NB4 (cell line): ENCODE measurements around the gene PMS2.
A peak's percentile ranks its signal among the peaks of the same experiment; 100 is the strongest.
"Not testable (repeated sequence)": the region's sequence is repeated elsewhere in the genome, so short reads cannot be mapped to it uniquely, and the experiment has no call there.

Experiments used
- DNase-seq: peaks from one replicate; pipeline ENCODE4 v3.0.0; 2010; ENCODE audit warnings: low read depth
- H3K4me3 ChIP-seq: one replicate; pipeline ENCODE4 v1.5.1; 2011; ENCODE audit warnings: mild to moderate bottlenecking, low read depth, low read length, moderate library complexity
- MAX ChIP-seq: IDR thresholded peaks from 2 replicates; pipeline ENCODE4 v1.6.1; 2011; ENCODE audit warnings: low read depth, low read length
- MYC ChIP-seq: IDR thresholded peaks from 2 replicates; pipeline ENCODE4 v1.6.1; 2011; ENCODE audit warnings: low read depth, low read length
- POLR2A ChIP-seq: IDR thresholded peaks from 2 replicates; pipeline ENCODE4 v1.6.1; 2011; ENCODE audit warnings: mild to moderate bottlenecking; ENCODE audit not compliant: insufficient read length; ENCODE audit errors: extremely low read depth
- TF ChIP-seq, protein P1 (sequence below): IDR thresholded peaks from one replicate; pipeline ENCODE4 v1.5.1; 2012; ENCODE audit warnings: low read depth, low read length

Gene PMS2

DNA sequence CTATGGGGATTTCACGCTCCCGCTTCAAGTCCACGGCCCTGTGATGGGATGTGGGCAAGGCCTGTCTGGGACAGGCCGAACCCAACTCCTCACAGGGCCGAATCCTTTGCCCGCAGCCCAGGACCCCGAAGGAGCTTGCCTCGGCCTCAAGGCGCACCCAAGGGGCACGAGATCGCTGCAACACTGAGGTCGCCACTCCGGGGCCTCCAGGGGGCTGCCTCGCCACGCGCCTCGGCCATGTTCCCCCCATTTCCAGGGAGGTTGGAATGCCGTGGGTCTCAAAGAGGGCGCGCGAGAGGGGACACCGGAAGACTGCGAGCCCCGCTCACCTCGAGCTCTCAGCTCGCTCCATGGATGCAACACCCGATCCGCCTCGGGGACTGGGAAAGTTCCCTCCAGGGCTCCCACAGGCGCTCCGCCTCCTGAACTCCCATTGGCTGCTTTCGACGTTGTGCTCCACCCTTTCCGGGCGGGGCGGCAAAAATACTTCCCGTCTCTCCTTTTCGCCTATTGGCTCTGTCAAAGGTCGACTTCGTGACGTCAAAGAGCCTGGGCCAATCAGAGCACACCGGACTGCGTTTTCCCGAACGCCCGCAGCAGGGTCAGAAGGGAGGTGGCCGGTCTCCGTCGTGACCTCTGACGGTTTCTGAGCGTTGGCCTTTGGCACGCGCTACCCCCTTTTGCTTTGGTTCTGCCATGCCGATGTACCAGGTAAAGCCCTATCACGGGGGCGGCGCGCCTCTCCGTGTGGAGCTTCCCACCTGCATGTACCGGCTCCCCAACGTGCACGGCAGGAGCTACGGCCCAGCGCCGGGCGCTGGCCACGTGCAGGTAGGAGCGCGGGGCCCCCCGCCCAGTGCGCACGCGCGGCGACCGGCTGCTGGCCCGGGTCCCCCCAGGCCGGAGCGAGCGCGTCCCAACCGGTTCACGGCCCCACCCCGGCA is at the start of gene PMS2, which contains the start of gene AIMP2:
PMS2 (minus strand) TSS at position 382 of the 944 bp plus-strand sequence; CDS start at position 352, 30 bp downstream.
AIMP2 (plus strand) TSS at position 605 of the 944 bp plus-strand sequence; CDS start at position 697, 92 bp downstream.
- H3K4me3 ChIP-seq, result peak within 1 kb of the TSS; percentile 90
- TF ChIP-seq POLR2A, result peak; percentile 97
- peak; percentile 98 for TF ChIP-seq MAX
- TF ChIP-seq MYC, result peak; percentile 100
- TF ChIP-seq, protein P1, sequence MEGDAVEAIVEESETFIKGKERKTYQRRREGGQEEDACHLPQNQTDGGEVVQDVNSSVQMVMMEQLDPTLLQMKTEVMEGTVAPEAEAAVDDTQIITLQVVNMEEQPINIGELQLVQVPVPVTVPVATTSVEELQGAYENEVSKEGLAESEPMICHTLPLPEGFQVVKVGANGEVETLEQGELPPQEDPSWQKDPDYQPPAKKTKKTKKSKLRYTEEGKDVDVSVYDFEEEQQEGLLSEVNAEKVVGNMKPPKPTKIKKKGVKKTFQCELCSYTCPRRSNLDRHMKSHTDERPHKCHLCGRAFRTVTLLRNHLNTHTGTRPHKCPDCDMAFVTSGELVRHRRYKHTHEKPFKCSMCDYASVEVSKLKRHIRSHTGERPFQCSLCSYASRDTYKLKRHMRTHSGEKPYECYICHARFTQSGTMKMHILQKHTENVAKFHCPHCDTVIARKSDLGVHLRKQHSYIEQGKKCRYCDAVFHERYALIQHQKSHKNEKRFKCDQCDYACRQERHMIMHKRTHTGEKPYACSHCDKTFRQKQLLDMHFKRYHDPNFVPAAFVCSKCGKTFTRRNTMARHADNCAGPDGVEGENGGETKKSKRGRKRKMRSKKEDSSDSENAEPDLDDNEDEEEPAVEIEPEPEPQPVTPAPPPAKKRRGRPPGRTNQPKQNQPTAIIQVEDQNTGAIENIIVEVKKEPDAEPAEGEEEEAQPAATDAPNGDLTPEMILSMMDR, result no peak
- peak; percentile 100 for DNase-seq

DNA sequence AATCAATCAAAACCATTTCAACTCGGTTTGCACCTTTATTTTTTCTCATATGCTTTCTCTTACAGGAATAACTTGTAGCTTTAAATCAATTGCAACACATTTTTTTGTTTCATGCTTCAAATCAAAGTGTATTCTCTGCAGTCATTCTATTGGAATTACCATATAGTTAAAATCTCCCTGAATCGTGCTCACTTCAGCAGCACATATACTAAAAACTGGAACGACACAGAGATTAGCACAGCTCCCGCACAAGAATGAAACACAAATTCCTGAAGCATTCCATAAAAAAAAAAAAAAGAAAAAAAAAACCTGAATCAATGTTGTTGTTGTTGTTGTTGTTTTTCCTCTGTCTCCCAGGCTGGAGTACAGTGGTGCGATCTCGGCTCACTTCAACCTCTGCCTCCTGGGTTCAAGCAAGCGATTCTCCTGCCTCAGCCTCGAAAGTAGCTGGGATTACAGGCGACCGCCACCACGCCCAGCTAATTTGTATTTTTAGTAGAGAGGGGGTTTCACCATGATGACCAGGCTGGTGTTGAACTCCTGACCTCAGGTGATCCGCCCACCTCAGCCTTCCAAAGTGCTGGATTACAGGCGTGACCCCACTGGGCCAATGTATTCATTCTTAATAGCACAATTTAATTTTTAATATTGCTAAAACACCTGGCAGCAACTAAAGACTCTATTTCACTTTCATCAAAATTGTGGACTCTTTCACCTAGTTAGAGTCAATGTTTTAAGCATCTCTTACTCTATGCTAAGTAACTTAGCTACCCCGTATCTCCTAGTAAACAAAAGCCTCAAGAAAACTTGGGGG is 48.7 kb upstream of the PMS2 start:
- peak overlapping the region; percentile 95 for H3K4me3 ChIP-seq
- no peak for DNase-seq

GRCh38 chr7:6056616-6057015 is 47.8 kb upstream of the PMS2 start:
- no peak for DNase-seq
- TF ChIP-seq POLR2A (no peak), MAX (no peak), MYC (no peak)
- TF ChIP-seq, protein P1, result no peak
- peak overlapping the region; percentile 95 for H3K4me3 ChIP-seq

More for the DNA sequence above, 48.7 kb upstream of the PMS2 start:
- TF ChIP-seq MYC (no peak), POLR2A (no peak), MAX (no peak)
- TF ChIP-seq, protein P1, result no peak

DNA sequence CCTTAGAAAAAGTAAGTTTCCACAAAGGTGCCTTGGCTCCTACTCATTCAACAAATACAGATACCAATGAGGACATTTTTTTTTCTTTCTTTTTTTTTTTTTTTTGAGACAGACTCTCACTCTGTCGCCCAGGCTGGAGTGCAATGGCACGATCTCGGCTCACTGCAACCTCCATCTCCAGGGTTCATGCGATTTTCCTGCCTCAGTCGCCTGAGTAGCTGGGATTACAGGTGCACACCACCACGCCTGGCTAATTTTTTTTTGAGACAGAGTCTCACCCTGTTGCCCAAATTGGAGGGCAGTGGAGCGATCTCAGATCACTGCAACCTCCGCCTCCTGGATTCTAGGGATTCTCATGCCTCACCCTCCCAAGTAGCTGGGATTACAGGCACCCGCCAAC is 42.3 kb upstream of the PMS2 start:
- DNase-seq, H3K4me3 ChIP-seq: not testable (repeated sequence)

DNA sequence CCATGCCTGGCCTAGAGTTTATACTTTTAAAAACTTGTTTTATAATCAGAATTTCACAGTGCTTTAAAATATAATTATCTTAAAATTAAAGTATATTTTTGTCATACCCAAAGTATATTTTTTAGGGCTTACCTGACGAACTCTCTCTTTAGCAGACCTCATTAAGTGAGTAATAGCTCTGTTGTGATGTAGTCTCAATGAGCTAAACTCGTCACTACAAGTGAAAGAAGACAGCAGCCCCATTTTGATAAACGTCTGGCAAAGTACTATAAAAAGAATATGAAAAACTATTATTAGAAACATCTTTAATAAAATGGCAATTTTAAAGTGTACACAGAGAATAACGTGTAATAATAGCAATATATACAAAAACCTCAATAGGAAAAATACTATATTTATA is 40.9 kb upstream of the PMS2 start:
- TF ChIP-seq POLR2A (no peak), MAX (no peak), MYC (no peak)
- TF ChIP-seq, protein P1, result no peak
- no peak for DNase-seq
- H3K4me3 ChIP-seq, result no peak overlapping the region

- TF ChIP-seq, protein P1, result no peak
- no peak for TF ChIP-seq MAX
- TF ChIP-seq POLR2A, result no peak
- no peak for TF ChIP-seq MYC
These were observed 26.8 kb upstream of the PMS2 start for GRCh38 chr7:6035686-6036085.

More at GRCh38 chr7:6035686-6036085, 26.8 kb upstream of the PMS2 start:
- DNase-seq, result no peak
- no peak overlapping the region for H3K4me3 ChIP-seq
